GM12878 (cell line): ENCODE data around the gene PALMD. TPM values are rescaled to one million over a fixed set of nuclear protein-coding genes. Genes with fewer than 3 reads are reported as not detected.
A peak's percentile ranks its signal among the peaks of the same experiment; 100 is the strongest.

Experiments used
- ATAC-seq: fragments of 200-7000 bp; cut with Tn5 transposase; 3 replicates; pipeline ENCODE4 v1.9.1; 2020; ENCODE audit warnings: mild to moderate bottlenecking, moderate library complexity
- BruUV-seq: library from RNA; stranded (reverse); fragments of 400-500 nt; replicated peaks from 2 replicates; lab custom pipeline; 2021; lab: Mats Ljungman, UMichigan
- CTCF ChIA-PET: fragments of 300-600 bp; sonication (Branson Sonifier 250); formaldehyde crosslinking; extraction: SDS; loops from one replicate; lab custom pipeline; 2021; ENCODE audit warnings: inconsistent platforms; lab: Yijun Ruan, JAX
- POLR2A ChIA-PET: fragments of 350-600 bp; formaldehyde crosslinking; extraction: SDS; loops from one replicate; lab custom pipeline; 2021; ENCODE audit warnings: inconsistent platforms; lab: Charles Lee
- RAD21 ChIA-PET: fragments of 300-600 bp; sonication (Branson Sonifier 250); formaldehyde crosslinking; loops from one replicate; lab custom pipeline; 2023; ENCODE audit warnings: antibody characterized with exemption; ENCODE audit not compliant: unreplicated experiment; lab: Charles Lee
- SMC1A ChIA-PET: fragments of 300-600 bp; sonication (Branson Sonifier 250); formaldehyde crosslinking; loops from one replicate; lab custom pipeline; 2023; ENCODE audit not compliant: unreplicated experiment, uncharacterized antibody; lab: Charles Lee
- DNase-seq: peaks from one replicate; pipeline ENCODE4 v3.0.0-alpha.2; 2011; ENCODE audit warnings: low read depth, low spot score
- FAIRE-seq: peaks from 3 replicates; lab custom pipeline; 2011; peaks lifted over from hg19 to GRCh38; lab: Jason Lieb, UNC
- H2AFZ ChIP-seq: 2 replicates; pipeline ENCODE4 v1.6.0; 2011; ENCODE audit warnings: low read depth, low read length, control low read depth; ENCODE audit not compliant: control insufficient read depth
- H3K27ac ChIP-seq: 2 replicates; pipeline ENCODE4 v1.5.1; 2011; ENCODE audit warnings: control low read depth; ENCODE audit not compliant: control insufficient read depth, insufficient read depth
- H3K27me3 ChIP-seq, 2 experiments: replicated peaks in 1 of 2; 2 replicates each; pipeline versions ENCODE4 v1.6.0 to v1.6.1; 2011; ENCODE audit warnings: low read length in 1 of 2; ENCODE audit not compliant: control insufficient read depth in 2 of 2, insufficient read depth in 2 of 2
- H3K36me3 ChIP-seq, 2 experiments: 2 replicates each; pipeline ENCODE4 v1.5.1; 2011; ENCODE audit warnings: low read length in 1 of 2; ENCODE audit not compliant: control insufficient read depth in 2 of 2, insufficient read depth in 2 of 2
- H3K4me1 ChIP-seq: 2 replicates; pipeline ENCODE4 v1.6.1; 2011; ENCODE audit warnings: mild to moderate bottlenecking, low read length, moderate library complexity, mixed read lengths; ENCODE audit not compliant: control insufficient read depth, insufficient read depth
- H3K4me2 ChIP-seq: 2 replicates; pipeline ENCODE4 v1.6.0; 2011; ENCODE audit warnings: control low read depth; ENCODE audit not compliant: control insufficient read depth, insufficient read depth
- H3K4me3 ChIP-seq: fragments of 200-600 bp; sonication (generic); 2 replicates; pipeline ENCODE4 v1.5.1; 2016
- H3K79me2 ChIP-seq: 2 replicates; pipeline ENCODE4 v1.6.0; 2011; ENCODE audit warnings: low read length; ENCODE audit not compliant: control insufficient read depth, insufficient read depth
- H3K9ac ChIP-seq: 2 replicates; pipeline ENCODE4 v1.8.0; 2011; ENCODE audit warnings: low read length, control low read depth, mixed read lengths; ENCODE audit not compliant: control insufficient read depth, insufficient read depth
- H3K9me3 ChIP-seq: replicated peaks from 3 replicates; pipeline ENCODE4 v1.5.1; 2011; ENCODE audit warnings: mild to moderate bottlenecking, low read length; ENCODE audit not compliant: control insufficient read depth, insufficient read depth
- H4K20me1 ChIP-seq: 2 replicates; pipeline ENCODE4 v1.6.0; 2011; ENCODE audit not compliant: control insufficient read depth, insufficient read depth
- BCLAF1 ChIP-seq: fragments of 450-650 bp; IDR thresholded peaks from 2 replicates; pipeline ENCODE4 v1.6.1; 2017; ENCODE audit warnings: antibody characterized with exemption, mild to moderate bottlenecking, moderate library complexity
- CREB1 ChIP-seq: IDR thresholded peaks from 2 replicates; pipeline ENCODE4 v1.6.1; 2012; ENCODE audit warnings: low read depth, mild to moderate bottlenecking, inconsistent platforms
- JUNB ChIP-seq: IDR thresholded peaks from 2 replicates; pipeline ENCODE4 v1.6.1; 2016; ENCODE audit warnings: antibody characterized with exemption, mild to moderate bottlenecking
- MYC ChIP-seq: IDR thresholded peaks from 2 replicates; pipeline ENCODE4 v1.6.1; 2011; ENCODE audit warnings: mild to moderate bottlenecking, low read length, moderate library complexity, inconsistent platforms; ENCODE audit not compliant: insufficient read depth, insufficient replicate concordance, insufficient read length, severe bottlenecking
- NFXL1 ChIP-seq: fragments of 450-650 bp; IDR thresholded peaks from 2 replicates; pipeline ENCODE4 v1.6.1; 2017; ENCODE audit warnings: antibody characterized with exemption, mild to moderate bottlenecking, borderline replicate concordance
- POLR2A ChIP-seq: IDR thresholded peaks from 2 replicates; pipeline ENCODE4 v1.6.1; 2011; ENCODE audit warnings: low read depth, mild to moderate bottlenecking, low read length
- STAT1 ChIP-seq: fragments of 450-650 bp; conservative IDR thresholded peaks from 2 replicates; pipeline ENCODE4 v1.6.1; 2014; ENCODE audit warnings: antibody characterized with exemption, mild to moderate bottlenecking
- ZZZ3 ChIP-seq: IDR thresholded peaks from 2 replicates; pipeline ENCODE4 v1.6.1; 2011; ENCODE audit warnings: low read depth; ENCODE audit not compliant: control insufficient read depth, insufficient read length
- WGBS: methylation state at CpG from one replicate; pipeline ENCODE4 v1.1.6; 2016; ENCODE audit warnings: low lambda C conversion rate; ENCODE audit not compliant: insufficient replicate concordance, insufficient coverage; ENCODE audit errors: missing lambda C conversion rate; 5-methylcytosine and 5-hydroxymethylcytosine counted together
- in situ Hi-C: fragments of 300-500 bp; cut with MboI; formaldehyde crosslinking; loops from 9 replicates; pipeline ENCODE4 v1.14.3; 2018; ENCODE audit warnings: mixed read lengths
- intact Hi-C: fragments of 100-400 bp; cut with micrococcal nuclease; formaldehyde crosslinking; loops from one replicate; pipeline ENCODE4 v1.14.2; 2022; ENCODE audit not compliant: unreplicated experiment
- polyA plus RNA-seq, 11 experiments: library from polyadenylated mRNA; depleted of rRNA in 4 of 11; unstranded in 6 of 11; stranded (reverse) in 5 of 11; fragments of >200 nt; fragmentation: Nextera tagmentation in 4 of 11; fragmentation: Illumina TruSeq in 1 of 11; extraction: Ambion mirVana in 4 of 11; extraction: Trizol in 1 of 11; gene quantifications; 1 replicate in 1 of 11; 2 replicates in 10 of 11; pipeline versions ENCODE4 v1.2.1 to v1.2.3, GENCODE V29; 2011 to 2016; ENCODE audit warnings: inconsistent platforms in 2 of 11, missing spikeins in 2 of 11, low read depth in 1 of 11
- total RNA-seq, 4 experiments: library from RNA; depleted of rRNA in 3 of 4; stranded (reverse); fragments of >200 nt in 3 of 4; fragmentation: Illumina TruSeq in 1 of 4; extraction: Trizol in 1 of 4; gene quantifications; 2 replicates each; pipeline versions ENCODE4 v1.2.1 to v1.2.3, GENCODE V29; 2013 to 2021

Gene PALMD
- total and polyA plus RNA-seq, 10 of the 15 experiments (the other 5 are each of a cell fraction or from before 2014, with no cell fraction given): under 0.01 to 0.09 (median 0.04) TPM; not detected in 4

- intact Hi-C loops (no loop called here), in situ Hi-C loops (no loop called here)
- H3K27ac ChIP-seq: no peak overlapping the region
- RAD21 ChIA-PET: interaction anchor here (1.1 kb wide), 1 partner anchor 9 kb away, joined by 3 read pairs; no protein-coding TSS in a partner anchor
- no peaks in the 10 kb centered on the region for H3K79me2 ChIP-seq
- H2AFZ ChIP-seq: no peak overlapping the region
- SMC1A ChIA-PET: interaction anchor here (1.4 to 1.7 kb wide), 3 partner anchors 10 to 26 kb away, joined by 3 to 7 read pairs (median 4); no protein-coding TSS in a partner anchor
- ATAC-seq: peak; percentile 40
- no TSS peak for BruUV-seq
- no peaks in the 10 kb centered on the region for H4K20me1 ChIP-seq
- H3K9me3 ChIP-seq: no peaks in the 10 kb centered on the region
- H3K4me2 ChIP-seq: no peak overlapping the region
- H3K4me3 ChIP-seq: no peak overlapping the region
- POLR2A ChIA-PET: no interaction called here
- no peaks in the 10 kb centered on the region for H3K4me1 ChIP-seq
- H3K9ac ChIP-seq: no peak overlapping the region
- TF ChIP-seq MYC (no peak), JUNB (peak; percentile 28; the same call in 1 of the 2 replicates)
- TF ChIP-seq, all 136 proteins: peak for 1
- 8% methylated on average over 5 of the region's 5 CpGs for WGBS
- DNase-seq: no peak
- H3K27me3 ChIP-seq: no peaks in the 10 kb centered on the region
- no peak for FAIRE-seq
- no peaks in the 10 kb centered on the region for H3K36me3 ChIP-seq
- CTCF ChIA-PET: interaction anchor here (1.1 to 2.3 kb wide), 3 partner anchors 8 to 12 kb away, joined by 4 to 10 read pairs (median 5); no protein-coding TSS in a partner anchor
Observed at GRCh38 chr1:99673315-99673714, 27.4 kb downstream of the PALMD start.

- 7% methylated on average over 6 of the region's 6 CpGs for WGBS
- Histone ChIP-seq H3K4me2 (no peak overlapping the region), H2AFZ (no peak overlapping the region), H3K4me3 (no peak overlapping the region), H3K9ac (no peak overlapping the region), H4K20me1 (no peaks in the 10 kb centered on the region), H3K79me2 (no peaks in the 10 kb centered on the region), H3K27ac (no peak overlapping the region), H3K27me3 (no peaks in the 10 kb centered on the region), H3K36me3 (no peaks in the 10 kb centered on the region), H3K9me3 (no peaks in the 10 kb centered on the region), H3K4me1 (no peaks in the 10 kb centered on the region)
- no peak for ATAC-seq
- intact Hi-C loops (no loop called here), in situ Hi-C loops (no loop called here)
- no peak for DNase-seq
- SMC1A ChIA-PET: interaction anchor here (1.4 to 1.7 kb wide), 3 partner anchors 9 to 27 kb away, joined by 3 to 7 read pairs (median 4); no protein-coding TSS in a partner anchor
- BruUV-seq: no TSS peak
- no peak for FAIRE-seq
- POLR2A ChIA-PET: no interaction called here
- RAD21 ChIA-PET: no interaction called here
- CTCF ChIA-PET: interaction anchor here (0.5 to 2.3 kb wide), 5 partner anchors 9 to 32 kb away, joined by 3 to 10 read pairs (median 4); no protein-coding TSS in a partner anchor
- no peak for TF ChIP-seq ZZZ3
- TF ChIP-seq BCLAF1: no peak
- no peak for TF ChIP-seq POLR2A
- no peak for TF ChIP-seq NFXL1
- no peak for TF ChIP-seq STAT1
- no peak for TF ChIP-seq CREB1
Observed at GRCh38 chr1:99674115-99675064, 28.5 kb downstream of the PALMD start.
